UCSD-AML1 (cell line): ENCODE results near the gene CMTM3.
"Not testable (repeated sequence)": the region's sequence is repeated elsewhere in the genome, so short reads cannot be mapped to it uniquely, and the experiment has no call there.

Source experiments
- DNase-seq: peaks from one replicate; lab custom pipeline; 2025; ENCODE audit not compliant: unreplicated experiment; lab: John Stamatoyannopoulos, UW

The CMTM3 gene

GRCh38 chr16:66608241-66609138, 4.0 kb downstream of the CMTM3 start:
- DNase-seq, result peak; percentile 87

GRCh38 chr16:66609139-66609510, 4.6 kb downstream of the CMTM3 start:
- DNase-seq, result no peak

GRCh38 chr16:66610111-66610820, 5.8 kb downstream of the CMTM3 start:
- DNase-seq, result no peak

GRCh38 chr16:66611911-66612310, 7.4 kb downstream of the CMTM3 start:
- DNase-seq, result not testable (repeated sequence)

GRCh38 chr16:66612422-66612821, 7.9 kb downstream of the CMTM3 start:
- no peak for DNase-seq

- DNase-seq, result no peak
Observed at GRCh38 chr16:66614161-66614802, 9.8 kb downstream of the CMTM3 start.

GRCh38 chr16:66616169-66616568, 11.7 kb downstream of the CMTM3 start:
- no peak for DNase-seq

GRCh38 chr16:66616592-66616991, 12.1 kb downstream of the CMTM3 start:
- DNase-seq, result no peak

- no peak for DNase-seq
Observed at GRCh38 chr16:66617010-66617434, 12.5 kb downstream of the CMTM3 start.

- no peak for DNase-seq
Observed at GRCh38 chr16:66617728-66618127, 13.2 kb downstream of the CMTM3 start.

- DNase-seq, result no peak
Observed at GRCh38 chr16:66618588-66619375, 14.3 kb downstream of the CMTM3 start.

GRCh38 chr16:66619534-66620428, 15.3 kb downstream of the CMTM3 start:
- no peak for DNase-seq

- no peak for DNase-seq
Observed at GRCh38 chr16:66620429-66620795, 15.9 kb downstream of the CMTM3 start.

- no peak for DNase-seq
Observed at GRCh38 chr16:66621973-66622372, 17.5 kb downstream of the CMTM3 start.

GRCh38 chr16:66622863-66623262, 18.4 kb downstream of the CMTM3 start:
- DNase-seq, result no peak

- no peak for DNase-seq
Observed at GRCh38 chr16:66623755-66624154, 19.3 kb downstream of the CMTM3 start.

GRCh38 chr16:66627611-66628378, 23.3 kb downstream of the CMTM3 start:
- not testable (repeated sequence) for DNase-seq

- no peak for DNase-seq
Observed at GRCh38 chr16:66629856-66630255, 25.4 kb downstream of the CMTM3 start.

- not testable (repeated sequence) for DNase-seq
Observed at GRCh38 chr16:66630561-66631260, 26.2 kb downstream of the CMTM3 start.
